GM12872 (cell line): ENCODE measurements around the gene ZDHHC8.

ENCODE experiments used
- CTCF ChIP-seq: IDR thresholded peaks from 3 replicates; pipeline ENCODE4 v1.5.1; 2011; ENCODE audit warnings: low read depth, mild to moderate bottlenecking, low read length, moderate library complexity; ENCODE audit not compliant: insufficient read depth

ZDHHC8 gene

GRCh38 chr22:20137671-20138416 is 6.2 kb downstream of the ZDHHC8 start:
- no peak for TF ChIP-seq CTCF

- TF ChIP-seq CTCF, result no peak
Measured at GRCh38 chr22:20138417-20138738, 6.8 kb downstream of the ZDHHC8 start.

GRCh38 chr22:20138868-20139267 is 7.3 kb downstream of the ZDHHC8 start:
- no peak for TF ChIP-seq CTCF

- TF ChIP-seq CTCF, result no peak
Measured at GRCh38 chr22:20139391-20140106, 7.9 kb downstream of the ZDHHC8 start.

GRCh38 chr22:20140107-20140445 is 8.5 kb downstream of the ZDHHC8 start:
- no peak for TF ChIP-seq CTCF

- TF ChIP-seq CTCF, result no peak
Measured at GRCh38 chr22:20140521-20140964, 8.9 kb downstream of the ZDHHC8 start.

GRCh38 chr22:20141186-20142077 is 9.8 kb downstream of the ZDHHC8 start:
- no peak for TF ChIP-seq CTCF
